ENCODE data around the gene RHOBTB1. TPM values are rescaled to one million over a fixed set of nuclear protein-coding genes. Genes with fewer than 3 reads are reported as not detected.

The RHOBTB1 gene
- total RNA-seq, 6 donors from 2014 or later, result 10.4 to 28.3 (median 13.7) TPM

Small RNA genes within 50 kb of the gene (small RNA-seq; reads per million reads assigned to genes)
- gene RNU2-72P, result 0 reads per million in 4 donors

Other genes with a start within 250 kb of the RHOBTB1 start
- gene CDK1, start 165.7 kb downstream of the RHOBTB1 start, total RNA-seq, result 1 to 10 TPM; 1.0 to 8.0 (median 5.2) TPM

Measured in upper lobe of left lung (tissue), 6 donors.